ENCODE measurements around the gene CRY2.

GRCh38 chr11:45924036-45924915 lies 77.0 kb downstream of the CRY2 start:
- TF ChIP-seq POLR2A (IDR thresholded peaks at IDR 0.05; ENCODE audit: low read depth, low read length) (no peak), EP300 (IDR thresholded peaks at IDR 0.05; ENCODE audit: borderline replicate concordance in 1 of 2, control insufficient read depth in 1 of 2, low read depth in 2 of 2, low read length in 2 of 2) (no peak), ESRRA (IDR thresholded peaks at IDR 0.05; ENCODE audit: low read length) (no peak), RCOR1 (conservative IDR thresholded peaks at IDR 0.05; ENCODE audit: low read depth, low read length) (no peak), CHD2 (IDR thresholded peaks at IDR 0.05; ENCODE audit: borderline replicate concordance, low read depth, low read length) (no peak), LARP7 (IDR thresholded peaks at IDR 0.05) (no peak)

Measured in GM12878 (cell line).